ENCODE data around the gene ZNF140. TPM values are rescaled to one million over a fixed set of nuclear protein-coding genes. Genes with fewer than 3 reads are reported as not detected.

ZNF140 gene
- total RNA-seq, 1 experiment from 2014 or later, result 11.1 TPM

DNA sequence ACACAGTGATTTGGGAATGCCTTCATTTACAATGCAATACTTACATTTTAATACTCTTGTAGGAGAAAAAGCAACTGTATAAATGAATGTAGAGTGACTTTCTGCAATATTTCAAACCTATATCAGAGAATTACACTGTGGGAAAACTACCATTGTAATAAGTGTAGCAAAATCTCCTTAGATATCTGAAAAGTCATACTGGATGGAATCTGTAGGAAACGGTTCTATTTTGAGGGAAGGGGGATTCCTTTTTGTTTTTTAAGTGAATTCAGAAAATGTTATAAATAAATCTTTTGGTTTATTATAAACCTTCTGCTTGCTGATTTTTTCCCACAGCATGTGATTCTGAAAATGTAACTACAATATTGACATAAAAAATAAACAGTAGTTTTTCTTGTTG is 26.4 kb downstream of the ZNF140 start:
- Histone ChIP-seq H3K27ac (no peak overlapping the region), H3F3A (ENCODE audit: insufficient read depth, low read depth) (peaks cover 11% of the 10 kb centered on the region), H3K36me3 (ENCODE audit: low read depth) (peaks cover 44% of the 10 kb centered on the region), H3K79me2 (ENCODE audit: low read depth) (no peaks in the 10 kb centered on the region), H2AFZ (no peak overlapping the region), H3K9me2 (ENCODE audit: insufficient read depth) (no peaks in the 10 kb centered on the region), H3K4me1 (replicated peaks; ENCODE audit: insufficient read depth) (no peaks in the 10 kb centered on the region), H4K20me1 (ENCODE audit: insufficient read depth) (no peaks in the 10 kb centered on the region), H3K27me3 (ENCODE audit: insufficient read depth, low read depth) (no peaks in the 10 kb centered on the region), H3K4me3 (no peak overlapping the region), H3K4me2 (no peak overlapping the region), H3K9me3 (ENCODE audit: insufficient read depth, low read depth) (peaks cover 79% of the 10 kb centered on the region)
- ChIA-PET CTCF (no interaction called here), POLR2A (ENCODE audit: unreplicated experiment) (no interaction called here)
- intact Hi-C loops (cut with micrococcal nuclease; ENCODE audit: unreplicated experiment), result no loop called here
- no peak for TF ChIP-seq EZH2 (IDR thresholded peaks at IDR 0.05; ENCODE audit: low read depth)
- no peak for DNase-seq
- BruUV-seq (replicated peaks), result no TSS peak

DNA sequence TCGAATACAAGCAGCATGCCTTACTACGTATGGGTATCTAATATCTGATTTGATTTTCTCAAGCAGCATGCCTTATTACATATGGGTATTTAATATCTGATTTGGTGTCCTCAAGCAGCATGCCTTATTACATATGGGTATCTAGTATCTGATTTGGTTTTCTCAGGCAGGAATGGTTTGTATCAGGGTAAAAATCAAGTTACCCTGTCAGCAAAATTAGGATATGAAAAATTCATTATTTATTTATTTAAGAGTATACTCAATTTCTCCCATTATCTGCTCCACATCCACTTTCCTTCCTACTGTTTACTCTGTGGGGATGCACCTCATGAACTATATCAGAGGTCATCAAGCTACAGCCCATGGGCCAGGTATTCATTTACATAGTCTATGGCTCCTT is 27.4 kb downstream of the ZNF140 start:
- POLR2A ChIA-PET (ENCODE audit: unreplicated experiment), result no interaction called here
- no TSS peak for BruUV-seq (replicated peaks)

DNA sequence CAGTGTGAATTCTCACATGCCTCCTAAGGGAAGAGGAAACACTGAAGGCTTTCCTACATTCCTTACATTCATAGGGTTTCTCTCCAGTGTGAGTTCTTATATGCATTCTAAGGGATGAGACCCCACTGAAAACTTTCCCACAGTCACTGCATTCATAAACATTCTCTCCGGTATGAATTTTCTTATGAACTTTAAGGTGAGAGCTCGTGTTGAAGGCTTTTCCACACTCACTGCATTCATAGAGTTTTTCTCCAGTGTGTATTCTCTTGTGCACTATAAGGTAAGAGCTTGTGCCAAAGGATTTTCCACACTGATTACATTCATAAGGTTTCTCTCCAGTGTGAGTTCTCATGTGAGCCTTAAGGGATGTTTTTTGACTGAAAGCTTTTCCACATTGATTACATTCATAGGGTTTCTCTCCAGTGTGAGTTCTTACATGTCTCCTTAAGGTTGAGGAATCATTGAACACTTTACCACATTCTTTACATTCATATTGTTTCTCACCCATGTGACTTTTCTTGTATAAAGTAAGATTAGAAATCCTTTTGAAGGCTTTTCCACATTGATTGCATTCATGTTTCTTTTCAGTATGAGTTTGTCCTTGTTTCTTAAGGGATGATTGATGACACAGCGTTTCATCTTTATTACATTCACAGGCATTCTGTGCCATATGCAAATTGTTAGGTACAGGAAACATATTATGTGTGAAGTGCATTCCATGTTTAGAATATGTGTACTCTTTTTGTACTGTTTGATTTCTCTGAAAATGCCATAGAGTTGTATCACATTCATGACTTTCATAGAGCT is 39.9 kb downstream of the ZNF140 start:
- no peaks in the 10 kb centered on the region for H3K27me3 ChIP-seq (ENCODE audit: insufficient read depth, low read depth)
- no peak for DNase-seq
- no peak overlapping the region for H3K27ac ChIP-seq
- ChIA-PET CTCF (no interaction called here), POLR2A (ENCODE audit: unreplicated experiment) (no interaction called here)
- TF ChIP-seq EZH2 (IDR thresholded peaks at IDR 0.05; ENCODE audit: low read depth), result no peak
- TF ChIP-seq, protein P1, sequence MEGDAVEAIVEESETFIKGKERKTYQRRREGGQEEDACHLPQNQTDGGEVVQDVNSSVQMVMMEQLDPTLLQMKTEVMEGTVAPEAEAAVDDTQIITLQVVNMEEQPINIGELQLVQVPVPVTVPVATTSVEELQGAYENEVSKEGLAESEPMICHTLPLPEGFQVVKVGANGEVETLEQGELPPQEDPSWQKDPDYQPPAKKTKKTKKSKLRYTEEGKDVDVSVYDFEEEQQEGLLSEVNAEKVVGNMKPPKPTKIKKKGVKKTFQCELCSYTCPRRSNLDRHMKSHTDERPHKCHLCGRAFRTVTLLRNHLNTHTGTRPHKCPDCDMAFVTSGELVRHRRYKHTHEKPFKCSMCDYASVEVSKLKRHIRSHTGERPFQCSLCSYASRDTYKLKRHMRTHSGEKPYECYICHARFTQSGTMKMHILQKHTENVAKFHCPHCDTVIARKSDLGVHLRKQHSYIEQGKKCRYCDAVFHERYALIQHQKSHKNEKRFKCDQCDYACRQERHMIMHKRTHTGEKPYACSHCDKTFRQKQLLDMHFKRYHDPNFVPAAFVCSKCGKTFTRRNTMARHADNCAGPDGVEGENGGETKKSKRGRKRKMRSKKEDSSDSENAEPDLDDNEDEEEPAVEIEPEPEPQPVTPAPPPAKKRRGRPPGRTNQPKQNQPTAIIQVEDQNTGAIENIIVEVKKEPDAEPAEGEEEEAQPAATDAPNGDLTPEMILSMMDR (conservative IDR thresholded peaks at IDR 0.05), result no peak
- peaks cover 27% of the 10 kb centered on the region for H3K36me3 ChIP-seq (ENCODE audit: low read depth)
- intact Hi-C loops (cut with micrococcal nuclease; ENCODE audit: unreplicated experiment), result no loop called here
- no peak overlapping the region for H2AFZ ChIP-seq
- H3K4me2 ChIP-seq, result no peak overlapping the region
- no peaks in the 10 kb centered on the region for H3K4me1 ChIP-seq (replicated peaks; ENCODE audit: insufficient read depth)
- BruUV-seq (replicated peaks), result no TSS peak
- H3K4me3 ChIP-seq, result no peak overlapping the region
- H3K9me2 ChIP-seq (ENCODE audit: insufficient read depth), result no peaks in the 10 kb centered on the region
- H3K79me2 ChIP-seq (ENCODE audit: low read depth), result no peaks in the 10 kb centered on the region
- H3F3A ChIP-seq (ENCODE audit: insufficient read depth, low read depth), result peaks cover 6% of the 10 kb centered on the region; the same call in 1 of the 2 replicates
- H3K9me3 ChIP-seq (ENCODE audit: insufficient read depth, low read depth), result peaks cover 80% of the 10 kb centered on the region
- H4K20me1 ChIP-seq (ENCODE audit: insufficient read depth), result no peaks in the 10 kb centered on the region

More for the DNA sequence above, 27.4 kb downstream of the ZNF140 start:
- Histone ChIP-seq H3K9me3 (ENCODE audit: insufficient read depth, low read depth) (peaks cover 76% of the 10 kb centered on the region), H4K20me1 (ENCODE audit: insufficient read depth) (no peaks in the 10 kb centered on the region), H3K27me3 (ENCODE audit: insufficient read depth, low read depth) (no peaks in the 10 kb centered on the region), H3K4me1 (replicated peaks; ENCODE audit: insufficient read depth) (no peaks in the 10 kb centered on the region), H3K79me2 (ENCODE audit: low read depth) (no peaks in the 10 kb centered on the region), H3K4me2 (no peak overlapping the region), H2AFZ (no peak overlapping the region), H3K27ac (no peak overlapping the region), H3K9me2 (ENCODE audit: insufficient read depth) (no peaks in the 10 kb centered on the region), H3K36me3 (ENCODE audit: low read depth) (peaks cover 37% of the 10 kb centered on the region), H3F3A (ENCODE audit: insufficient read depth, low read depth) (peaks cover 11% of the 10 kb centered on the region), H3K4me3 (no peak overlapping the region)
- no peak for DNase-seq
- TF ChIP-seq, protein P1 (conservative IDR thresholded peaks at IDR 0.05), result no peak
- no peak for TF ChIP-seq EZH2 (IDR thresholded peaks at IDR 0.05; ENCODE audit: low read depth)
- CTCF ChIA-PET, result no interaction called here
- intact Hi-C loops (cut with micrococcal nuclease; ENCODE audit: unreplicated experiment), result no loop called here

Measured in PC-9 (cell line).